ENCODE results near the gene HSF2.

- TF ChIP-seq CTCF (conservative IDR thresholded peaks at IDR 0.05 in 1 of 2, IDR thresholded peaks at IDR 0.05 in 1 of 2; ENCODE audit: low read depth in 1 of 2, low read length in 2 of 2) (no peak), EZH2 (IDR thresholded peaks at IDR 0.05; ENCODE audit: low read length, missing control alignments) (no peak)
Measured at GRCh38 chr6:122369536-122369935, 29.9 kb upstream of the HSF2 start.

Measured in fibroblast of lung (primary cell).